ENCODE measurements around the gene GALNT9. TPM values are rescaled to one million over a fixed set of nuclear protein-coding genes. Genes with fewer than 3 reads are reported as not detected.
"Not testable (repeated sequence)": the region's sequence is repeated elsewhere in the genome, so short reads cannot be mapped to it uniquely, and the experiment has no call there.

The GALNT9 gene
- total RNA-seq, 4 donors from 2014 or later, result 0.13 TPM; not detected in 3

- intact Hi-C loops (cut with DNase I; ENCODE audit: low total_unique reads), result loop anchor here (10.0 kb wide), 1 partner anchor 452 kb away; no protein-coding TSS in a partner anchor
- H3K4me3 ChIP-seq (ENCODE audit: low read depth, poor library complexity, severe bottlenecking), result no peak overlapping the region
- TF ChIP-seq POLR2A (IDR thresholded peaks at IDR 0.05), result no peak
- TF ChIP-seq, protein P1, sequence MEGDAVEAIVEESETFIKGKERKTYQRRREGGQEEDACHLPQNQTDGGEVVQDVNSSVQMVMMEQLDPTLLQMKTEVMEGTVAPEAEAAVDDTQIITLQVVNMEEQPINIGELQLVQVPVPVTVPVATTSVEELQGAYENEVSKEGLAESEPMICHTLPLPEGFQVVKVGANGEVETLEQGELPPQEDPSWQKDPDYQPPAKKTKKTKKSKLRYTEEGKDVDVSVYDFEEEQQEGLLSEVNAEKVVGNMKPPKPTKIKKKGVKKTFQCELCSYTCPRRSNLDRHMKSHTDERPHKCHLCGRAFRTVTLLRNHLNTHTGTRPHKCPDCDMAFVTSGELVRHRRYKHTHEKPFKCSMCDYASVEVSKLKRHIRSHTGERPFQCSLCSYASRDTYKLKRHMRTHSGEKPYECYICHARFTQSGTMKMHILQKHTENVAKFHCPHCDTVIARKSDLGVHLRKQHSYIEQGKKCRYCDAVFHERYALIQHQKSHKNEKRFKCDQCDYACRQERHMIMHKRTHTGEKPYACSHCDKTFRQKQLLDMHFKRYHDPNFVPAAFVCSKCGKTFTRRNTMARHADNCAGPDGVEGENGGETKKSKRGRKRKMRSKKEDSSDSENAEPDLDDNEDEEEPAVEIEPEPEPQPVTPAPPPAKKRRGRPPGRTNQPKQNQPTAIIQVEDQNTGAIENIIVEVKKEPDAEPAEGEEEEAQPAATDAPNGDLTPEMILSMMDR (IDR thresholded peaks at IDR 0.05), result no peak
- 91 to 98% methylated on average over 5 to 7 of the region's 9 CpGs for WGBS, 2 donors
- no peak for DNase-seq (ENCODE audit: low spot score in 2 of 2)
These were observed 177.0 kb downstream of the GALNT9 start for GRCh38 chr12:132152411-132152821.

DNA sequence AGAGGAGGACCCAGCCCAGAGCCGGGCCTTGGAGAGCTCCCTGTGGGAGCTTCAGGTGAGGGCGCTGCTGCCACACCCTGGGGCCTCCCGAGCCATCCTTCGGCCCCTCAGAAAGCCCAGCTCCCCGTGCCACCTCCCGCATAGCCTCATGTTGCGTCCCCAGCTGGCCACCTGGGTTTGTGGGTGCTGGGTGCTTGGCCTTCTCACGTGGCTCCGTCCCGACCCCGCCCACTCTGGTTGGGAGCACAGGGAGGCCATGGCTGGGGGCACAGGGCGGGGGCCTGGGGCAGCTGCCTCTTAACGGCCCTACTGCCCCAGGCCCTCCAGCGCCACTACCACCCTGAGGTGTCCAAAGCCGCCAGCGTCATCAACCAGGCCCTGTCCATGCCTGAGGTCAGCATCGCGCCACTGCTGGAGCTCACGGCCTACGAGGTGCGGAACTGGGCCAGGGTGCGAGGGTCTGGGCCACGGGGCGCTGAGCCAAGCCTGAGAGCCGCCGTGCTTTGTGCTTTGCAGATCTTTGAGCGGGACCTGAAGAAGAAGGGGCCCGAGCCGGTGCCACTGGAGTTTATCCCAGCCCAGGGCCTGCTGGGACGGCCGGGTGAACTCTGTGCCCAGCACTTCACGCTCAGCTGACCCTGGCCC lies 177.5 kb downstream of the GALNT9 start:
- no peak overlapping the region for H3K4me3 ChIP-seq (ENCODE audit: low read depth, poor library complexity, severe bottlenecking)
- no peak for DNase-seq (ENCODE audit: low spot score in 2 of 2)
- 87 to 91% methylated on average over 12 to 32 of the region's 32 CpGs for WGBS, 2 donors
- TF ChIP-seq, protein P1 (IDR thresholded peaks at IDR 0.05), result no peak
- TF ChIP-seq POLR2A (IDR thresholded peaks at IDR 0.05), result no peak
- intact Hi-C loops (cut with DNase I; ENCODE audit: low total_unique reads), result loop anchor here (10.0 kb wide), 1 partner anchor 453 kb away; no protein-coding TSS in a partner anchor

- intact Hi-C loops (cut with DNase I; ENCODE audit: low total_unique reads), result loop anchor here (10.0 kb wide), 1 partner anchor 454 kb away; no protein-coding TSS in a partner anchor
- 87 to 92% methylated on average over 29 to 30 of the region's 36 CpGs for WGBS, 2 donors
- H3K4me3 ChIP-seq (ENCODE audit: low read depth, poor library complexity, severe bottlenecking), result no peak overlapping the region
- no peak for DNase-seq (ENCODE audit: low spot score in 2 of 2)
- TF ChIP-seq, protein P1 (IDR thresholded peaks at IDR 0.05), result no peak
- TF ChIP-seq POLR2A (IDR thresholded peaks at IDR 0.05), result no peak
These were observed 178.1 kb downstream of the GALNT9 start for GRCh38 chr12:132151145-132151765.

- DNase-seq (ENCODE audit: low spot score in 2 of 2), result no peak
- no peak overlapping the region for H3K4me3 ChIP-seq (ENCODE audit: low read depth, poor library complexity, severe bottlenecking)
- intact Hi-C loops (cut with DNase I; ENCODE audit: low total_unique reads), result loop anchor here (10.0 kb wide), 1 partner anchor 454 kb away; no protein-coding TSS in a partner anchor
- 92 to 94% methylated on average over 4 of the region's 6 CpGs for WGBS, 2 donors
- TF ChIP-seq POLR2A (IDR thresholded peaks at IDR 0.05), result no peak
- TF ChIP-seq, protein P1 (IDR thresholded peaks at IDR 0.05), result no peak
These were observed 178.6 kb downstream of the GALNT9 start for GRCh38 chr12:132150780-132151144.

GRCh38 chr12:132149526-132149925 lies 179.9 kb downstream of the GALNT9 start:
- intact Hi-C loops (cut with DNase I; ENCODE audit: low total_unique reads), result not testable (repeated sequence)
- 88% methylated on average over 17 of the region's 32 CpGs; no CpG with 5 or more reads in 1 of the 2 donors for WGBS, 2 donors

DNA sequence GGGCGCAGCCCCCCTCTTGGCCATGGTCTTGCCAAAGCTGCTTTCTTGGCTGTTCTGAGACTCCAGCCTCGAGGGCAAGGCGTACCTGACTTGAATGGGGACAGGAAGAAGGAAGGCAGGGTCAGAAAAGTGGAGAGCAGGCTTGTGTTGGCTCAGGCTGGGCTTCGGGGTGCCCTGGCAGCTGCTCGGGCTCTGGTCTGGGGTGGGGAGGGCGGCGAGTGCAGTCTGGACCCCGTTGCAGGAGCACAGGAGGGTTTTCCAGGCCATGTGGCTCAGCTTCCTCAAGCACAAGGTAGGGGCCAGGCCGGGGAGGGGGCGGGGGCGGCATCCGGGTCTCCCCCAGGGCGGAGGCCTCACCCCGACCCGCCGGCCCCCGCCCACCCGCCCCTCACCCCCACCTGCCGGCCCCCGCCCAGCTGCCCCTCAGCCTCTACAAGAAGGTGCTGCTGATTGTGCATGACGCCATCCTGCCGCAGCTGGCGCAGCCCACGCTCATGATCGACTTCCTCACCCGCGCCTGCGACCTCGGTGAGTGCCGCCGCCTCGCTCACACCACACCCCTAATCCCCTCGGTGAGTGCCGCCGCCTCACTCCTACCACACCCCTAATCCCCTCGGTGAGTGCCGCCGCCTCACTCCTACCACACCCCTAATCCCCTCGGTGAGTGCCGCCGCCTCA lies 180.9 kb downstream of the GALNT9 start:
- 89 to 91% methylated on average over 37 to 41 of the region's 41 CpGs for WGBS, 2 donors
- no peak for TF ChIP-seq POLR2A (IDR thresholded peaks at IDR 0.05)
- TF ChIP-seq, protein P1 (IDR thresholded peaks at IDR 0.05), result no peak
- H3K4me3 ChIP-seq (ENCODE audit: low read depth, poor library complexity, severe bottlenecking), result no peak overlapping the region
- DNase-seq (ENCODE audit: low spot score in 2 of 2), result no peak
- intact Hi-C loops (cut with DNase I; ENCODE audit: low total_unique reads), result no loop called here

More at GRCh38 chr12:132149526-132149925, 179.9 kb downstream of the GALNT9 start:
- not testable (repeated sequence) for DNase-seq (ENCODE audit: low spot score in 2 of 2); H3K4me3 ChIP-seq (ENCODE audit: low read depth, poor library complexity, severe bottlenecking)

All from lower leg skin (tissue), 4 donors.